ENCODE measurements around the gene UBALD2. TPM values are rescaled to one million over a fixed set of nuclear protein-coding genes. Genes with fewer than 3 reads are reported as not detected.
A peak's percentile ranks its signal among the peaks of the same experiment; 100 is the strongest.
"Not testable (repeated sequence)": the region's sequence is repeated elsewhere in the genome, so short reads cannot be mapped to it uniquely, and the experiment has no call there.

The UBALD2 gene
- total RNA-seq, 4 donors from 2014 or later, result 7.0 to 25.9 (median 13.7) TPM

- ATAC-seq (ENCODE audit: low FRiP score) (no peak), DNase-seq (ENCODE audit: low spot score) (no peak)
- TF ChIP-seq CTCF (IDR thresholded peaks at IDR 0.05), result no peak
Observed at GRCh38 chr17:76246080-76247066, 18.8 kb upstream of the UBALD2 start.

GRCh38 chr17:76247304-76247703 is 17.8 kb upstream of the UBALD2 start:
- TF ChIP-seq CTCF (IDR thresholded peaks at IDR 0.05), result no peak
- ATAC-seq (ENCODE audit: low FRiP score) (no peak), DNase-seq (ENCODE audit: low spot score) (no peak)

- no peak for TF ChIP-seq CTCF (IDR thresholded peaks at IDR 0.05)
- ATAC-seq (ENCODE audit: low FRiP score) (no peak), DNase-seq (ENCODE audit: low spot score) (no peak)
Observed at GRCh38 chr17:76248013-76248782, 16.9 kb upstream of the UBALD2 start.

DNA sequence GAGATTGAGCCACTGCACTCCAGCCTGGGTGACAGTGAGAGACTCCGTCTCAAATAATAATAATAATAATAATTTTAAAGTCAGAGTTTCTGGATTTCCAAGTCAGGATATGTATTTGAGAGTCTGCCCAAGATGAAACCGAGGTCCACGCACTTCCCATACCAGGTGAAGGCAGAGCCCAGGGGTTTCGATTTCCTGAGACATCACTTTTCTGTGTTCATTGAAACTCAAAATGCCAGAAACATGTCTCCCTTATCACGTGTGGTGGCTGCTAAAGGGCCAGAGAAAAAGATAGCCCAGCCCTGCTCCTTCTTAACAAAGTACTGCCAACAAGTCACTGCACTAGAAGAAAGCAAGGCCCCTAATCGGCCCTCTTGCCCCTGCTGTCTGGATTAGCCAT is 15.0 kb upstream of the UBALD2 start:
- no peak for TF ChIP-seq CTCF (IDR thresholded peaks at IDR 0.05)
- ATAC-seq (ENCODE audit: low FRiP score) (no peak), DNase-seq (ENCODE audit: low spot score) (peak; percentile 3)

GRCh38 chr17:76251478-76252039 is 13.6 kb upstream of the UBALD2 start:
- ATAC-seq (ENCODE audit: low FRiP score), result no peak
- peak; percentile 19 for DNase-seq (ENCODE audit: low spot score)
- TF ChIP-seq CTCF (IDR thresholded peaks at IDR 0.05), result no peak

DNA sequence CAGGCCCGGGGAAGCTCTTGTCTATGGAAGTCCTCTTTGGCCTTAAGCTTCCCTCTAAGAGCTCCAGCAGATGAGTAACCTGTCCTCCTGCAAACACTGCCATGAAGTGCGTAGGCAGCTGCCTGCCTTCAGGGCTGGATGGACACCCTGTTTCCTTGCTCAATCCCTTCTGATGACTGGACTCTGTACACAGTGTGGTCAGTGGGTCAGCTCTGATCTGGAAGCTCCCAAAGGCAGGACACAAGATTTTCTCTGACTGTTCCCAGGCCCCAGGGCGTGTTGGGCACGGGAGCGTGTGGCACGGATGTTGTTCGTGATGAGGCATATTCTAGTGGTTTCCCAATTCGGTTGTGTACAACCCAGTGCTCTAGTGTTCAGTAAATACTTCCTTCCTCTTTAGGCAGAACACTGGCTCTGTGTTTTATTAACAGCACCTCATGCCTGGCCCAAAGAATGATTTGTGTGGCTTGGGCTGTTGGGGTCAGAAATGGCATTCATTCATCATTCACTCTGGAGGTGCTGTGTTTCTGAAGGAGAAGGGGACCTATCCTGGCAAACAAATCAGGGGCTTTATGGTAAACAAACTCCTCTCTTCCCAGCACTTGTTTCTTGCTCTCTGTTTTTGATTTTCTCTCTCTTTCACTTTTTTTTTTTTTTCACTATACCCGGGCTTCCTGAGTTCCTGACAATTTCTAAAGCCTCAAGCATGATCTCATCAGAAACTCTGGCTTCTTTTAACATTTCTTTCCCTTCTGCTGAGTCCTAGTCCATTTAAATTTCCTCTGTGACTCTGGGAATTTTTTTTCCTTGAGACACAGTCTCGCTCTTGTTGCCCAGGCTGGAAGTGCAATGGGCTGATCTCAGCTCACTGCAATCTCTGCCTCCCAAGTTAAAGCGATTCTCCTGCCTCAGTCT is 12.9 kb upstream of the UBALD2 start:
- no peak for TF ChIP-seq CTCF (IDR thresholded peaks at IDR 0.05)
- ATAC-seq (ENCODE audit: low FRiP score) (peak; percentile 80), DNase-seq (ENCODE audit: low spot score) (peak; percentile 29)

DNA sequence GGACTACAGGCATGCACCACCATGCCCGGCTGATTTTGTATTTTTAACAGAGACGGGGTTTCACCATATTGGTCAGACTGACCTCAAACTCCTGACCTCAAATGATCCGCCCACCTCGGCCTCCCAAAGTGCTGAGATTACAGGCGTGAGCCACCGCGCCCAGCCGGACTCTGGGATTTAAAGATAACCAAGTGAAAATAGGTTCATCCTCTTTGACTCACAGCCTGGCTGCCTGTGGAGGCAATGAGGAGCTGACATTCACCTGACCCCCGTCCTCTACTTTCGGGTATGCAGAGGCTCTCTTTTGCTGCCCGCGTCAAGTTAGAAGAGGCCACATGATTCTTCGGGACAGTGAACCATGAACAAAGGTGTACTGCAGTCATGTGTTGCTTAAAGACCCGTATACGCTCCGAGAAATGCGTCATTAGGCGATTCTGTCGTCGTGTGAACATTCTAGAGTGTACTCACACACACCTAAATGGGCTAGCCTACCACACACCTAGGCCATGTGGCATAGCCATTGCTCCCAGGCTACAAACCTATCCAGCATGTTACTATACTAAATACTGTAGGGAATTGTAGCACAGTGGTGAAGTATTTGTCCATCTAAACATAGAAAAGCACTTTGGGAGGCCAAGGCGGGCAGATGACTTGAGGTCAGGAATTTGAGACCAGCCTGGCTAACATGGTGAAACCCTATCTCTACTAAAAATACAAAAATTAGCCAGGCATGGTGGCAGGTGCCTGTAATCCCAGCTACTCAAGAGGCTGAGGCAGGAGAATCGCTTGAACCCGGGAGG is 12.0 kb upstream of the UBALD2 start:
- peak; percentile 21 for DNase-seq (ENCODE audit: low spot score)
- not testable (repeated sequence) for ATAC-seq (ENCODE audit: low FRiP score)
